Caco-2 (cell line): ENCODE measurements around the gene WDPCP. TPM values are rescaled to one million over a fixed set of nuclear protein-coding genes. Genes with fewer than 3 reads are reported as not detected.

Experiments
- BruUV-seq: library from RNA; stranded (reverse); fragments of 400-500 nt; replicated peaks from 2 replicates; lab custom pipeline; 2021; lab: Mats Ljungman, UMichigan
- CTCF ChIA-PET: fragments of 300-600 bp; sonication (Branson Sonifier 250); formaldehyde crosslinking; loops from one replicate; lab custom pipeline; 2022; ENCODE audit warnings: antibody characterized with exemption; lab: Charles Lee
- POLR2A ChIA-PET: fragments of 300-600 bp; sonication (Branson Sonifier 250); formaldehyde crosslinking; loops from one replicate; lab custom pipeline; 2022; ENCODE audit warnings: antibody characterized with exemption; lab: Charles Lee
- DNase-seq, 2 experiments: peaks; one replicate each; pipeline versions ENCODE4 v3.0.0 to v3.0.0-alpha.2; 2020 to 2022
- H3K27me3 ChIP-seq: replicated peaks from 2 replicates; pipeline ENCODE4 v1.6.0; 2011; ENCODE audit warnings: low read length; ENCODE audit not compliant: control insufficient read depth, insufficient read depth
- H3K36me3 ChIP-seq: 2 replicates; pipeline ENCODE4 v1.5.1; 2011; ENCODE audit warnings: low read length; ENCODE audit not compliant: control insufficient read depth, insufficient read depth
- H3K4me1 ChIP-seq: fragments of 250-450 bp; sonication (Bioruptor Pico); 2 replicates; pipeline ENCODE4 v1.5.1; 2020; ENCODE audit warnings: mild to moderate bottlenecking
- H3K4me3 ChIP-seq: 2 replicates; pipeline ENCODE4 v1.5.1; 2011; ENCODE audit warnings: low read depth, mild to moderate bottlenecking, control low read depth, low read length
- H3K9me3 ChIP-seq: fragments of 250-450 bp; sonication (Bioruptor Pico); 2 replicates; pipeline ENCODE4 v1.5.1; 2020; ENCODE audit warnings: mild to moderate bottlenecking, moderate library complexity
- H3K27ac Mint-ChIP-seq: one replicate; pipeline ENCODE4 v1.8.0; 2022; ENCODE audit warnings: mixed read lengths; ENCODE audit not compliant: unreplicated experiment
- H3K27me3 Mint-ChIP-seq: one replicate; pipeline ENCODE4 v1.8.0; 2022; ENCODE audit warnings: mixed read lengths; ENCODE audit not compliant: insufficient read depth, unreplicated experiment
- H3K36me3 Mint-ChIP-seq: one replicate; pipeline ENCODE4 v1.8.0; 2022; ENCODE audit warnings: mild to moderate bottlenecking, mixed read lengths; ENCODE audit not compliant: insufficient read depth, unreplicated experiment
- H3K4me1 Mint-ChIP-seq: one replicate; pipeline ENCODE4 v1.8.0; 2022; ENCODE audit warnings: low read depth, mixed read lengths; ENCODE audit not compliant: unreplicated experiment
- H3K4me3 Mint-ChIP-seq: one replicate; pipeline ENCODE4 v1.8.0; 2022; ENCODE audit warnings: mild to moderate bottlenecking, moderate library complexity, mixed read lengths; ENCODE audit not compliant: unreplicated experiment
- H3K9me3 Mint-ChIP-seq: one replicate; pipeline ENCODE4 v1.8.0; 2022; ENCODE audit warnings: mixed read lengths; ENCODE audit not compliant: unreplicated experiment
- CTCF ChIP-seq, 2 experiments: fragments of 200-600 bp in 1 of 2; IDR thresholded peaks; 1 replicate in 1 of 2; 2 replicates in 1 of 2; pipeline versions ENCODE4 v1.5.1 to v1.8.0; 2011 to 2022; ENCODE audit warnings: antibody characterized with exemption in 1 of 2, control low read depth in 1 of 2, inconsistent platforms in 1 of 2, low read depth in 1 of 2, low read length in 1 of 2, mild to moderate bottlenecking in 1 of 2, moderate library complexity in 1 of 2; ENCODE audit not compliant: insufficient read depth in 1 of 2, severe bottlenecking in 1 of 2, unreplicated experiment in 1 of 2
- intact Hi-C: fragments of 100-400 bp; cut with micrococcal nuclease; formaldehyde crosslinking; loops from one replicate; pipeline ENCODE4 v1.10.0; 2022; ENCODE audit not compliant: unreplicated experiment
- total RNA-seq: library from RNA; stranded (reverse); gene quantifications from 2 replicates; pipeline ENCODE4 v1.2.3, GENCODE V29; 2022

Gene WDPCP
- total RNA-seq, 1 experiment from 2014 or later: 16.2 TPM

- Mint-ChIP-seq H3K27me3 (no peaks in the 10 kb centered on the region), H3K4me1 (no peaks in the 10 kb centered on the region), H3K9me3 (no peaks in the 10 kb centered on the region), H3K4me3 (no peak overlapping the region), H3K36me3 (no peaks in the 10 kb centered on the region), H3K27ac (no peak overlapping the region)
- no peaks in the 10 kb centered on the region for H3K27me3 ChIP-seq
- ChIA-PET CTCF (no interaction called here), POLR2A (no interaction called here)
- no peaks in the 10 kb centered on the region for H3K9me3 ChIP-seq
- BruUV-seq: no TSS peak
- no peak for DNase-seq
- TF ChIP-seq CTCF (IDR thresholded peaks at IDR 0.05; ENCODE audit: insufficient read depth in 1 of 2, low read depth in 1 of 2, low read length in 1 of 2, severe bottlenecking in 1 of 2, unreplicated experiment in 1 of 2): no peak
- H3K4me3 ChIP-seq: no peak overlapping the region
- H3K36me3 ChIP-seq: no peaks in the 10 kb centered on the region
- no peaks in the 10 kb centered on the region for H3K4me1 ChIP-seq
- intact Hi-C loops: no loop called here
Observed at GRCh38 chr2:63374341-63374740, 213.9 kb downstream of the WDPCP start.

- no TSS peak for BruUV-seq
- ChIA-PET POLR2A (no interaction called here), CTCF (no interaction called here)
- intact Hi-C loops: no loop called here
- DNase-seq: no peak
- Histone ChIP-seq H3K4me1 (no peaks in the 10 kb centered on the region), H3K27me3 (no peaks in the 10 kb centered on the region), H3K36me3 (no peaks in the 10 kb centered on the region), H3K4me3 (no peak overlapping the region), H3K9me3 (no peaks in the 10 kb centered on the region)
- H3K27me3 Mint-ChIP-seq: no peaks in the 10 kb centered on the region
- H3K9me3 Mint-ChIP-seq: no peaks in the 10 kb centered on the region
- no peak overlapping the region for H3K4me3 Mint-ChIP-seq
- no peaks in the 10 kb centered on the region for H3K4me1 Mint-ChIP-seq
- TF ChIP-seq CTCF (IDR thresholded peaks at IDR 0.05; ENCODE audit: insufficient read depth in 1 of 2, low read depth in 1 of 2, low read length in 1 of 2, severe bottlenecking in 1 of 2, unreplicated experiment in 1 of 2): no peak
- H3K36me3 Mint-ChIP-seq: no peaks in the 10 kb centered on the region
- no peak overlapping the region for H3K27ac Mint-ChIP-seq
Observed at GRCh38 chr2:63372549-63372948, 215.7 kb downstream of the WDPCP start.

GRCh38 chr2:63369146-63369545, 219.1 kb downstream of the WDPCP start:
- POLR2A ChIA-PET: no interaction called here
- H3K27me3 Mint-ChIP-seq: no peaks in the 10 kb centered on the region
- BruUV-seq: no TSS peak

More at GRCh38 chr2:63369146-63369545, 219.1 kb downstream of the WDPCP start:
- DNase-seq: no peak
- Mint-ChIP-seq H3K27ac (no peak overlapping the region), H3K36me3 (no peaks in the 10 kb centered on the region), H3K4me3 (no peak overlapping the region), H3K4me1 (no peaks in the 10 kb centered on the region), H3K9me3 (no peaks in the 10 kb centered on the region)
- CTCF ChIA-PET: no interaction called here
- Histone ChIP-seq H3K27me3 (no peaks in the 10 kb centered on the region), H3K9me3 (no peaks in the 10 kb centered on the region), H3K36me3 (no peaks in the 10 kb centered on the region), H3K4me3 (no peak overlapping the region), H3K4me1 (no peaks in the 10 kb centered on the region)
- intact Hi-C loops: no loop called here
- TF ChIP-seq CTCF (IDR thresholded peaks at IDR 0.05; ENCODE audit: insufficient read depth in 1 of 2, low read depth in 1 of 2, low read length in 1 of 2, severe bottlenecking in 1 of 2, unreplicated experiment in 1 of 2): no peak
